Heart left ventricle (tissue), 16 donors: Measurements from ENCODE around the gene OOSP3. TPM values are rescaled to one million over a fixed set of nuclear protein-coding genes. Genes with fewer than 3 reads are reported as not detected.

Source experiments
- ATAC-seq, 4 donors: fragments of 200-7000 bp; cut with Tn5 transposase; one replicate each; pipeline ENCODE4 v1.9.1; 2020 to 2022; ENCODE audit warnings: moderate library complexity in 4 of 4, mild to moderate bottlenecking in 3 of 4, moderate number of reproducible peaks in 1 of 4
- DNase-seq, 5 donors: peaks; one replicate each; pipeline ENCODE4 v3.0.0-alpha.2; 2020
- H3K27ac ChIP-seq, 12 donors: fragments of 200-600 bp; sonication (generic) in 4 of 12; one replicate each; pipeline versions ENCODE4 v1.5.0 to v1.8.0; 2016 to 2022; ENCODE audit warnings: mild to moderate bottlenecking in 2 of 12
- H3K27me3 ChIP-seq, 9 donors: fragments of 200-600 bp; sonication (generic) in 2 of 9; one replicate each; pipeline versions ENCODE4 v1.5.1 to v1.8.0; 2016 to 2022; ENCODE audit warnings: mild to moderate bottlenecking in 3 of 9
- H3K36me3 ChIP-seq, 9 donors: fragments of 200-600 bp; sonication (generic) in 2 of 9; one replicate each; pipeline versions ENCODE4 v1.5.0 to v1.8.0; 2018 to 2022; ENCODE audit warnings: mild to moderate bottlenecking in 2 of 9
- H3K4me1 ChIP-seq, 12 donors: fragments of 200-600 bp; sonication (generic) in 4 of 12; one replicate each; pipeline versions ENCODE4 v1.5.0 to v1.8.0; 2016 to 2022; ENCODE audit warnings: mild to moderate bottlenecking in 3 of 12
- H3K4me3 ChIP-seq, 12 donors: fragments of 200-600 bp; sonication (generic) in 4 of 12; one replicate each; pipeline versions ENCODE4 v1.5.0 to v1.8.0; 2017 to 2022; ENCODE audit warnings: mild to moderate bottlenecking in 9 of 12, moderate library complexity in 4 of 12
- H3K9me3 ChIP-seq, 12 donors: fragments of 200-600 bp; sonication (generic) in 4 of 12; one replicate each; pipeline versions ENCODE4 v1.5.0 to v1.8.0; 2016 to 2022; ENCODE audit warnings: mild to moderate bottlenecking in 1 of 12
- CTCF ChIP-seq, 12 donors: fragments of 200-600 bp; sonication (generic) in 4 of 12; IDR thresholded peaks; one replicate each; pipeline versions ENCODE4 v1.5.0 to v1.8.0; 2018 to 2022; ENCODE audit warnings: antibody characterized with exemption in 12 of 12, mild to moderate bottlenecking in 5 of 12
- POLR2A ChIP-seq, 2 donors: fragments of 450-650 bp; IDR thresholded peaks; one replicate each; pipeline ENCODE4 v1.6.1; 2017; ENCODE audit warnings: antibody characterized with exemption in 2 of 2, mild to moderate bottlenecking in 2 of 2, moderate library complexity in 2 of 2
- WGBS, 4 donors: extraction: QIAGEN DNeasy Blood & Tissue Kit in 2 of 4; methylation state at CpG; one replicate each; pipeline versions ENCODE4 v1.1.5 to v1.1.7; 2013 to 2018; 5-methylcytosine and 5-hydroxymethylcytosine counted together
- intact Hi-C, 10 donors: fragments of 100-400 bp; cut with DNase I; formaldehyde crosslinking; loops; one replicate each; pipeline versions ENCODE4 v1.11.1 to v1.14.2; 2022
- polyA plus RNA-seq, 2 donors: library from polyadenylated mRNA; stranded (reverse); fragments of 200-250 nt; gene quantifications; one replicate each; pipeline ENCODE4 v1.2.3, GENCODE V29; 2013
- total RNA-seq, 9 donors: library from RNA; depleted of rRNA in 2 of 9; stranded (reverse); fragments of >200 nt in 2 of 9; fragmentation: NEBNext Ultra II Directional in 3 of 9; extraction: Animal tissue kit (Norgen Biotek cat#: 25700) in 3 of 9; gene quantifications; one replicate each; pipeline versions ENCODE4 v1.1.0 to v1.2.4, GENCODE V29; 2016 to 2023
- donor health status: ischemic (EF 13 %, LVEDD 7.1; RV severe dilation, severe dysfunction).
- donor health status: healthy with polysubstance abuse.
- donor health status: DM: no; HTN: yes; CAD: no.
- donor health status: DM: no; HTN: no; CAD: no.
- donor health status: ischemic (EF 25% LVEDD 6.9; RV normal size, moderate dysfunction).
- donor health status: ischemic (EF 25% LVEDD 5.7; RV mildly dilated, moderate dysfunction).
- donor health status: healthy.
- donor health status: DM: yes; HTN: yes; CAD: no.
- donor health status: ischemic (EF 35%, LVEDD 5.7; RV mildly dilated, moderate dysfunction).
- donor health status: nonischemic (EF 11% LVEDD 7.7; RV severe dilation, severe dysfunction).
- donor health status: DM: yes; HTN: yes; CAD: no.
- donor health status: PGD.
- donor health status: ischemic (EF 29% LVEDD 5.4; RV normal size, mild dysfunction).
- donor health status: nonischemic (EF 23%, LVEDD 6.1; RV moderate dilation, normal function).

OOSP3 gene
- total and polyA plus RNA-seq, 11 donors, result not detected

- ATAC-seq, result no peak
- no peak for DNase-seq
- TF ChIP-seq CTCF (IDR thresholded peaks at IDR 0.05), result no peak
- WGBS, 4 donors, result 91 to 94% (median 91%) methylated on average over 3 of the region's 3 CpGs
- Histone ChIP-seq H3K27ac (no peak overlapping the region), H3K36me3 (no peaks in the 10 kb centered on the region), H3K4me3 (no peak overlapping the region), H3K27me3 (no peaks in the 10 kb centered on the region), H3K4me1 (peaks cover 0 to 6% (median 0%) of the 10 kb centered on the region in 12 donors), H3K9me3 (no peaks in the 10 kb centered on the region)
- intact Hi-C loops, result no loop called here
These were observed 65.6 kb downstream of the OOSP3 start for GRCh38 chr11:59943997-59944714.

GRCh38 chr11:59944720-59945119 lies 66.1 kb downstream of the OOSP3 start:
- ATAC-seq (no peak), DNase-seq (no peak)
- WGBS, 4 donors, result 46 to 68% (median 56%) methylated on average over 2 of the region's 2 CpGs
- no peaks in the 10 kb centered on the region for H3K9me3 ChIP-seq
- H3K4me1 ChIP-seq, result peaks cover 0 to 6% (median 0%) of the 10 kb centered on the region in 12 donors
- no peak overlapping the region for H3K4me3 ChIP-seq
- no peaks in the 10 kb centered on the region for H3K27me3 ChIP-seq
- TF ChIP-seq POLR2A (IDR thresholded peaks at IDR 0.05) (no peak), CTCF (IDR thresholded peaks at IDR 0.05) (no peak)
- no peak overlapping the region for H3K27ac ChIP-seq
- H3K36me3 ChIP-seq, result no peaks in the 10 kb centered on the region
- intact Hi-C loops, result no loop called here

Other genes starting within 250 kb of the OOSP3 start
- gene PATL1, start 209.7 kb upstream of the OOSP3 start, total RNA-seq, result 10 to 100 TPM; 14.4 to 33.3 (median 24.8) TPM
- gene PATL1, start 209.7 kb upstream of the OOSP3 start, polyA plus RNA-seq, result 10 to 100 TPM in 1 of 2 donors, 1 to 10 TPM in 1; 9.3 to 23.9 TPM
- not detected for gene OR10V1, start 164.9 kb upstream of the OOSP3 start, total RNA-seq
- gene OR10V1, start 164.9 kb upstream of the OOSP3 start, polyA plus RNA-seq, result not detected
- 10 to 100 TPM in 4 of 9 donors, 1 to 10 TPM in 5; 7.7 to 16.5 (median 10.0) TPM for gene STX3, start 123.4 kb upstream of the OOSP3 start, total RNA-seq
- gene STX3, start 123.4 kb upstream of the OOSP3 start, polyA plus RNA-seq, result 10 to 100 TPM in 1 of 2 donors, 1 to 10 TPM in 1; 6.8 to 16.6 TPM
- gene MRPL16, start 68.0 kb upstream of the OOSP3 start, total RNA-seq, result 100 to 1,000 TPM in 1 of 9 donors, 10 to 100 TPM in 8; 59.3 to 117 (median 84.9) TPM
- gene MRPL16, start 68.0 kb upstream of the OOSP3 start, polyA plus RNA-seq, result 100 to 1,000 TPM in 1 of 2 donors, 10 to 100 TPM in 1; 73.6 to 124 TPM
- not detected for gene CBLIF, start 33.3 kb upstream of the OOSP3 start, total RNA-seq
- gene CBLIF, start 33.3 kb upstream of the OOSP3 start, polyA plus RNA-seq, result not detected
- under 1 TPM in 1 of 9 donors, not detected in 8; 0.53 TPM for gene TCN1, start 12.3 kb upstream of the OOSP3 start, total RNA-seq
- gene TCN1, start 12.3 kb upstream of the OOSP3 start, polyA plus RNA-seq, result under 1 TPM in 1 of 2 donors, not detected in 1; 0.11 TPM
- gene OOSP1, start 59.6 kb downstream of the OOSP3 start, total RNA-seq, result under 1 TPM in 1 of 9 donors, not detected in 8; 0.38 TPM
- not detected for gene OOSP1, start 59.6 kb downstream of the OOSP3 start, polyA plus RNA-seq
- gene OOSP4A, start 85.3 kb downstream of the OOSP3 start, total RNA-seq, result not detected
- not detected for gene OOSP4A, start 85.3 kb downstream of the OOSP3 start, polyA plus RNA-seq
- not detected for gene OOSP4B, start 138.4 kb downstream of the OOSP3 start, total RNA-seq
- gene OOSP4B, start 138.4 kb downstream of the OOSP3 start, polyA plus RNA-seq, result not detected
- gene OOSP2, start 161.6 kb downstream of the OOSP3 start, total RNA-seq, result not detected
- gene OOSP2, start 161.6 kb downstream of the OOSP3 start, polyA plus RNA-seq, result not detected
- 1 to 10 TPM in 1 of 9 donors, not detected in 8; 1.4 TPM for gene MS4A3, start 177.9 kb downstream of the OOSP3 start, total RNA-seq
- under 1 TPM in 1 of 2 donors, not detected in 1; 0.11 TPM for gene MS4A3, start 177.9 kb downstream of the OOSP3 start, polyA plus RNA-seq
- under 1 TPM in 8 of 9 donors, not detected in 1; 0.05 to 0.57 (median 0.19) TPM for gene MS4A2, start 209.9 kb downstream of the OOSP3 start, total RNA-seq
- gene MS4A2, start 209.9 kb downstream of the OOSP3 start, polyA plus RNA-seq, result under 1 TPM; 0.01 to 0.04 TPM